Vagina (tissue), 2 donors: ENCODE data around the gene MACROD2.

Experiments
- CTCF ChIP-seq, 3 experiments: fragments of 450-650 bp in 2 of 3; fragments of 200-600 bp in 1 of 3; sonication (generic) in 1 of 3; IDR thresholded peaks; one replicate each; pipeline ENCODE4 v1.5.1; 2017 to 2019; ENCODE audit warnings: antibody characterized with exemption in 3 of 3, mild to moderate bottlenecking in 2 of 3, moderate library complexity in 2 of 3
- POLR2A ChIP-seq, 2 donors: fragments of 450-650 bp; IDR thresholded peaks; one replicate each; pipeline ENCODE4 v1.6.1; 2017; ENCODE audit warnings: antibody characterized with exemption in 2 of 2, mild to moderate bottlenecking in 2 of 2, moderate library complexity in 2 of 2
- POLR2AphosphoS5 ChIP-seq, 2 donors: sonication (generic); formaldehyde crosslinking; IDR thresholded peaks; one replicate each; pipeline ENCODE4 v1.9.0; 2017; ENCODE audit warnings: antibody characterized with exemption in 2 of 2, mild to moderate bottlenecking in 2 of 2, low read depth in 1 of 2; ENCODE audit not compliant: insufficient read depth in 1 of 2

- TF ChIP-seq CTCF (IDR thresholded peaks at IDR 0.05) (no peak), POLR2AphosphoS5 (IDR thresholded peaks at IDR 0.05; ENCODE audit: insufficient read depth in 1 of 2, low read depth in 1 of 2) (no peak), POLR2A (IDR thresholded peaks at IDR 0.05) (no peak)
Observed at GRCh38 chr20:15924556-15924955, 1929.2 kb downstream of the MACROD2 start.
